GM06990 (cell line): ENCODE results near the gene MTA3.

Source experiments
- DNase-seq: peaks from one replicate; pipeline ENCODE4 v3.0.0-alpha.2; 2011; ENCODE audit not compliant: insufficient read length; ENCODE audit errors: extremely low read depth
- H3K27me3 ChIP-seq: replicated peaks from 2 replicates; pipeline ENCODE4 v1.6.0; 2011; ENCODE audit warnings: low read length; ENCODE audit not compliant: control insufficient read depth, insufficient read depth
- H3K36me3 ChIP-seq: 2 replicates; pipeline ENCODE4 v1.5.1; 2011; ENCODE audit warnings: low read length; ENCODE audit not compliant: control insufficient read depth, insufficient read depth
- H3K4me3 ChIP-seq: replicated peaks from 2 replicates; pipeline ENCODE4 v1.5.1; 2011; ENCODE audit warnings: low read depth, mild to moderate bottlenecking, control low read depth, low read length
- TF ChIP-seq, protein P1 (sequence below): IDR thresholded peaks from 2 replicates; pipeline ENCODE4 v1.5.1; 2011; ENCODE audit warnings: low read length, control low read depth, mild to moderate bottlenecking, inconsistent platforms; ENCODE audit not compliant: insufficient read depth, poor library complexity, severe bottlenecking

Gene MTA3

GRCh38 chr2:42800461-42800962 is 232.1 kb downstream of the MTA3 start:
- Histone ChIP-seq H3K27me3 (no peaks in the 10 kb centered on the region), H3K4me3 (no peak overlapping the region), H3K36me3 (no peaks in the 10 kb centered on the region; the same call in none of the 2 replicates)
- TF ChIP-seq, protein P1, sequence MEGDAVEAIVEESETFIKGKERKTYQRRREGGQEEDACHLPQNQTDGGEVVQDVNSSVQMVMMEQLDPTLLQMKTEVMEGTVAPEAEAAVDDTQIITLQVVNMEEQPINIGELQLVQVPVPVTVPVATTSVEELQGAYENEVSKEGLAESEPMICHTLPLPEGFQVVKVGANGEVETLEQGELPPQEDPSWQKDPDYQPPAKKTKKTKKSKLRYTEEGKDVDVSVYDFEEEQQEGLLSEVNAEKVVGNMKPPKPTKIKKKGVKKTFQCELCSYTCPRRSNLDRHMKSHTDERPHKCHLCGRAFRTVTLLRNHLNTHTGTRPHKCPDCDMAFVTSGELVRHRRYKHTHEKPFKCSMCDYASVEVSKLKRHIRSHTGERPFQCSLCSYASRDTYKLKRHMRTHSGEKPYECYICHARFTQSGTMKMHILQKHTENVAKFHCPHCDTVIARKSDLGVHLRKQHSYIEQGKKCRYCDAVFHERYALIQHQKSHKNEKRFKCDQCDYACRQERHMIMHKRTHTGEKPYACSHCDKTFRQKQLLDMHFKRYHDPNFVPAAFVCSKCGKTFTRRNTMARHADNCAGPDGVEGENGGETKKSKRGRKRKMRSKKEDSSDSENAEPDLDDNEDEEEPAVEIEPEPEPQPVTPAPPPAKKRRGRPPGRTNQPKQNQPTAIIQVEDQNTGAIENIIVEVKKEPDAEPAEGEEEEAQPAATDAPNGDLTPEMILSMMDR = no peak
- no peak for DNase-seq

DNA sequence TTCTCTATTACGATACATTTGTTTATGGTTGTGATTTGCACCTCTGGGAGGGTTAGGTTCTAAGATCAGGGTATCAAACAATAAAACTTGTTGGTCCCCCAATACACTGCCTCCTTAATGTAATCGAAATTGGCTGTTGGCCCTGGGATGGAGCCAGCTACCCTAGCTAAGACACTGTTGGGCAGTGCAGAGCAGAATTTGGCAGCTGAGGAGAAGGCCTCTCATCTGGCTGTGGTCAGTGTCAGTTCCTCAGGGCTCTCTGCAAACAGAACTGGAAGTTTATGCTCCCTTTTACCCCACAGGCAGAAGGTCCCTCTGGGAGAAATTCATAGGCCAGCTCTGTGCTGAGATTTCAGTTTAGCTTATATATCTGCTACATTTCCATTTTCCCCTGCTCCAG is 232.5 kb downstream of the MTA3 start:
- H3K36me3 ChIP-seq = no peaks in the 10 kb centered on the region; the same call in none of the 2 replicates
- H3K27me3 ChIP-seq = no peaks in the 10 kb centered on the region
- no peak overlapping the region for H3K4me3 ChIP-seq
- TF ChIP-seq, protein P1 = no peak
- DNase-seq = no peak

DNA sequence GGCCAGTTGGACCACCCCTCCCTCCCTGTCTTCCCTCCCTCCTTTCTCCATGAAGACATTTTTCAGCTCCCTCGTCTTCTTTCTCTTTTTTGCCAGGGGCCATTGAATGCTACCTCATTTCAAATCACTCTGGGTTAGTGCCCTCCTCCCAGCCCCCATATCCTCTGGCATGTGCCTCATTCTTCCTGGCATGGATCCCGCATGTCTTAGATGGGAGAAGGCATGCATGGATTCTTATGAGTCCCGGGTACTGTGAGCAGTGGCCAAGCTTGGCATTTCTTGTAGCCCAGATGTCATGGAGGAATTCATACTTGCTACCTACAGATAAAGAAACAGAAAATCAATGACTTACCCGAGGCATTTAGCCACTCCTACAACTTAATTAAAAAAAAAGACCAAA is 232.9 kb downstream of the MTA3 start:
- H3K36me3 ChIP-seq = no peaks in the 10 kb centered on the region; the same call in none of the 2 replicates
- TF ChIP-seq, protein P1 = no peak
- H3K4me3 ChIP-seq = no peak overlapping the region
- no peaks in the 10 kb centered on the region for H3K27me3 ChIP-seq
- DNase-seq = no peak

- no peak for DNase-seq
- TF ChIP-seq, protein P1 = no peak
- no peak overlapping the region for H3K4me3 ChIP-seq
- H3K27me3 ChIP-seq = no peaks in the 10 kb centered on the region
- H3K36me3 ChIP-seq = no peaks in the 10 kb centered on the region; the same call in none of the 2 replicates
Measured at GRCh38 chr2:42802150-42802549, 233.7 kb downstream of the MTA3 start.

GRCh38 chr2:42804338-42804737 is 235.9 kb downstream of the MTA3 start:
- DNase-seq = no peak
- TF ChIP-seq, protein P1 = no peak
- Histone ChIP-seq H3K4me3 (no peak overlapping the region), H3K27me3 (no peaks in the 10 kb centered on the region), H3K36me3 (no peaks in the 10 kb centered on the region; the same call in none of the 2 replicates)

DNA sequence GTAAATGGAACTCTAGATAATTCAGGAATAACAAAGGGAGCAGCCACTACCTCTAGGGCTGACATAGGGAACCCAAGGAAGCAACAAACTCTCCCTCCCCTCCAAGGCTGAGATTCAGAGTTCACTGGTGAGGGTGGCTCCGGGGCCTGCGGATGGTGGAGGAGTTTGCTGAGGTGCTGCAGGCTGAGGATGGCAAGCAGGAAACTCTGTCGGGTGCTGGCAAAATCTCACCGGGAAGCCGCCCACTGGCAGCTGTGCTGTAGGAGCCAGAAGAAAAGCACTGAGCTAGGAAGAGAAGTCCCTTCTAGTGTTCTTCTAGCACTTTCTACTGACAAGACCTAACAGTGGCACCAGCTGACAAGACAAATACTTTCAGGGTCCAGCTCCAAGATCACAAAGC is 236.5 kb downstream of the MTA3 start:
- DNase-seq = no peak
- TF ChIP-seq, protein P1 = no peak
- no peaks in the 10 kb centered on the region for H3K27me3 ChIP-seq
- no peaks in the 10 kb centered on the region; the same call in none of the 2 replicates for H3K36me3 ChIP-seq
- no peak overlapping the region for H3K4me3 ChIP-seq
